Endothelial cell of umbilical vein (primary cell): ENCODE measurements around the gene VPS13A. TPM values are rescaled to one million over a fixed set of nuclear protein-coding genes. Genes with fewer than 3 reads are reported as not detected.

Source experiments
- BruUV-seq: library from RNA; stranded (reverse); fragments of 400-500 nt; replicated peaks from 2 replicates; lab custom pipeline; 2021; lab: Mats Ljungman, UMichigan
- CTCF ChIA-PET: fragments of 300-600, 350-600 bp; sonication (Branson Sonifier 250); formaldehyde crosslinking; loops from one replicate; lab custom pipeline; 2021; ENCODE audit warnings: antibody characterized with exemption, inconsistent platforms; lab: Charles Lee
- POLR2A ChIA-PET: fragments of 300-600, 350-600 bp; sonication (Branson Sonifier 250); formaldehyde crosslinking; loops from one replicate; lab custom pipeline; 2021; ENCODE audit warnings: antibody characterized with exemption, inconsistent platforms; lab: Charles Lee
- DNase-seq: peaks from one replicate; pipeline ENCODE4 v3.0.0-alpha.2; 2011; ENCODE audit warnings: low read depth, low spot score
- FAIRE-seq: peaks from 2 replicates; lab custom pipeline; 2011; peaks lifted over from hg19 to GRCh38; lab: Jason Lieb, UNC
- H2AFZ ChIP-seq: 2 replicates; pipeline ENCODE4 v1.6.0; 2012; ENCODE audit warnings: low read depth, low read length, control low read depth, inconsistent platforms
- H3K27ac ChIP-seq: 2 replicates; pipeline ENCODE4 v1.5.1; 2011; ENCODE audit warnings: low read depth, mild to moderate bottlenecking, control low read depth, low read length, moderate library complexity; ENCODE audit not compliant: insufficient read depth
- H3K27me3 ChIP-seq, 2 experiments: 2 replicates each; pipeline versions ENCODE4 v1.6.0 to v1.6.1; 2011; ENCODE audit warnings: low read length in 2 of 2, mixed read lengths in 1 of 2; ENCODE audit not compliant: control insufficient read depth in 2 of 2, insufficient read depth in 2 of 2
- H3K36me3 ChIP-seq, 2 experiments: 2 replicates in 1 of 2; 3 replicates in 1 of 2; pipeline ENCODE4 v1.5.1; 2011; ENCODE audit warnings: low read length in 2 of 2, mild to moderate bottlenecking in 1 of 2, moderate library complexity in 1 of 2; ENCODE audit not compliant: control insufficient read depth in 2 of 2, insufficient read depth in 2 of 2; ENCODE audit errors: extremely low read depth in 1 of 2
- H3K4me1 ChIP-seq: 3 replicates; pipeline ENCODE4 v1.5.1; 2011; ENCODE audit warnings: mild to moderate bottlenecking, low read length; ENCODE audit not compliant: control insufficient read depth, insufficient read depth; ENCODE audit errors: extremely low read depth
- H3K4me2 ChIP-seq: 2 replicates; pipeline ENCODE4 v1.6.1; 2011; ENCODE audit warnings: low read length, control low read depth, mixed read lengths; ENCODE audit not compliant: insufficient read depth
- H3K4me3 ChIP-seq, 3 experiments: fragments of 200-600 bp in 1 of 3; sonication (generic), shearing (Covaris generic) in 1 of 3; replicated peaks in 1 of 3; 2 replicates each; pipeline ENCODE4 v1.5.1; 2011 to 2016; ENCODE audit warnings: control low read depth in 3 of 3, low read length in 3 of 3, mild to moderate bottlenecking in 2 of 3, inconsistent platforms in 1 of 3, low read depth in 1 of 3, moderate library complexity in 1 of 3; ENCODE audit not compliant: insufficient read depth in 1 of 3
- H3K79me2 ChIP-seq: 2 replicates; pipeline ENCODE4 v1.6.0; 2012; ENCODE audit warnings: low read length, inconsistent platforms; ENCODE audit not compliant: control insufficient read depth, insufficient read depth
- H3K9ac ChIP-seq: replicated peaks from 2 replicates; pipeline ENCODE3; 2011; ENCODE audit warnings: low read length, control low read depth; ENCODE audit not compliant: insufficient read depth; ENCODE audit errors: extremely low read depth
- H3K9me1 ChIP-seq: replicated peaks from 3 replicates; pipeline ENCODE4 v1.6.0; 2011; ENCODE audit warnings: mild to moderate bottlenecking, low read length; ENCODE audit not compliant: control insufficient read depth, insufficient read depth; ENCODE audit errors: extremely low read depth
- H3K9me3 ChIP-seq: replicated peaks from 2 replicates; pipeline ENCODE4 v1.5.1; 2012; ENCODE audit warnings: low read length, inconsistent platforms; ENCODE audit not compliant: control insufficient read depth, insufficient read depth
- H4K20me1 ChIP-seq: replicated peaks from 2 replicates; pipeline ENCODE3; 2011; ENCODE audit warnings: mild to moderate bottlenecking, low read length; ENCODE audit not compliant: control insufficient read depth, insufficient read depth; ENCODE audit errors: extremely low read depth
- EZH2 ChIP-seq: IDR thresholded peaks from 2 replicates; pipeline ENCODE4 v1.6.1; 2012; ENCODE audit warnings: borderline replicate concordance, low read depth, mild to moderate bottlenecking, moderate library complexity, low read length, inconsistent platforms; ENCODE audit not compliant: severe bottlenecking
- GATA2 ChIP-seq: IDR thresholded peaks from 2 replicates; pipeline ENCODE4 v1.7.0; 2011; ENCODE audit warnings: low read depth, mild to moderate bottlenecking, moderate library complexity, mixed read lengths, low read length; ENCODE audit not compliant: insufficient read length, insufficient read depth
- JUN ChIP-seq: IDR thresholded peaks from 2 replicates; pipeline ENCODE4 v1.6.1; 2011; ENCODE audit warnings: borderline replicate concordance, low read depth; ENCODE audit not compliant: insufficient read length, insufficient read depth
- POLR2A ChIP-seq: IDR thresholded peaks from 2 replicates; pipeline ENCODE4 v1.6.1; 2012; ENCODE audit warnings: low read depth, mild to moderate bottlenecking, control low read depth, low read length
- POLR2AphosphoS5 ChIP-seq: IDR thresholded peaks from 2 replicates; pipeline ENCODE4 v1.6.1; 2012; ENCODE audit warnings: low read depth, mild to moderate bottlenecking, control low read depth, low read length, moderate library complexity; ENCODE audit not compliant: insufficient read depth
- dilution Hi-C: fragments of 300-500 bp; cut with MboI; formaldehyde crosslinking; loops from one replicate; pipeline ENCODE4 v1.15.0; 2019; ENCODE audit warnings: low sequenced_read_pairs; ENCODE audit not compliant: extremely low pct_ligation_motif_present
- intact Hi-C: fragments of 100-400 bp; cut with micrococcal nuclease; formaldehyde crosslinking; loops from one replicate; pipeline ENCODE4 v1.10.0; 2022
- polyA plus RNA-seq, 4 experiments: library from polyadenylated mRNA; depleted of rRNA in 3 of 4; stranded (reverse) in 3 of 4; unstranded in 1 of 4; fragments of >200 nt; gene quantifications; 2 replicates each; pipeline versions ENCODE4 v1.2.1 to v1.2.3, GENCODE V29; 2011 to 2012; ENCODE audit warnings: missing spikeins in 1 of 4
- total RNA-seq: library from RNA; stranded (reverse); gene quantifications from 2 replicates; pipeline ENCODE4 v1.2.3, GENCODE V29; 2021
- TF ChIP-seq, protein P1 (sequence below), 2 donors: IDR thresholded peaks; 1 replicate in 1 of 2; 2 replicates in 1 of 2; pipeline ENCODE4 v1.5.1; 2011; ENCODE audit warnings: low read length in 2 of 2, mild to moderate bottlenecking in 2 of 2, moderate library complexity in 2 of 2, control low read depth in 1 of 2, inconsistent platforms in 1 of 2, low read depth in 1 of 2; ENCODE audit not compliant: insufficient read depth in 1 of 2; ENCODE audit errors: extremely low read depth in 1 of 2
- TF ChIP-seq, protein P2 (sequence below): IDR thresholded peaks from 2 replicates; pipeline ENCODE4 v1.6.1; 2011; ENCODE audit not compliant: insufficient read depth, insufficient read length

VPS13A gene
- total and polyA plus RNA-seq, 2 donors (not counting 3 experiments of a cell fraction or from before 2014, with no cell fraction given), result 4.7 to 33.3 TPM

DNA sequence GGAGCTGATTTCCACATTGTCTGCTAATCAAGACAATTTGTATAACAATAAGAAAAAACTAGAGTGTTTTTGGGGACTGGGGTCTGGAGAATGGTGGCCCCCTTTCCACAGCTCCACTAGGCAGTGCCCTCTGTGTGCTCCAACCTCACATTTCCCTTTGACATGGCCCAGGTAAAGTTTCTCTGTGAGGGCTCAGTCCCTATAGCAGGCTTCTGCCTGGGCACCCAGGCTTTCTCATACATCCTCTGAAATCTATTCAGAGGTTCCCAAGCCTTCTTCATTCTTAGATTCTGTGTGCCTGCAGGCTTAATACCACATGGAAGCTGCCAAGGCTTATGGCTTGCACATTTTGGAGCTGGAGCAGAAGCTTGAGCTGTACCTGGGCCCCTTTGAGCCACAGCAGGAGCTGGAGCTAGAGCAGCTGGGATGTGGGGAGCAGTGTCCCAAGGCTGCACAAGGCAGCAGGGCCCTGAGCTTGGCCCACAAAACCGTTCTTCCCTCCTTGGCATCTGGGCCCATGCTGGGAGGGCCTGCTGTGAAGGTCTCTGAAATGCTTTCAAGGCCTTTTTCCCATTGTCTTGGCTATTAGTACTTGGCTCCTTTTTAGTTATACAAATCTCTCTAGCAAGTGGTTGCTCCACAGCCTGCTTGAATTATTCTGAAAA, 49.1 kb upstream of the VPS13A start:
- POLR2A ChIA-PET, result no interaction called here
- Histone ChIP-seq H3K79me2 (no peaks in the 10 kb centered on the region), H4K20me1 (no peaks in the 10 kb centered on the region), H3K4me2 (no peak overlapping the region), H3K9ac (no peak overlapping the region), H3K9me3 (no peaks in the 10 kb centered on the region), H2AFZ (no peak overlapping the region), H3K4me1 (no peaks in the 10 kb centered on the region), H3K27ac (no peak overlapping the region), H3K4me3 (no peak overlapping the region), H3K9me1 (no peaks in the 10 kb centered on the region), H3K27me3 (peaks cover 8 to 21% of the 10 kb centered on the region in 2 experiments), H3K36me3 (no peaks in the 10 kb centered on the region)
- DNase-seq (no peak), FAIRE-seq (no peak)
- no TSS peak for BruUV-seq
- CTCF ChIA-PET, result interaction anchor here (0.6 kb wide), 1 partner anchor 23 kb away, joined by 3 read pairs; no protein-coding TSS in a partner anchor
- intact Hi-C loops (no loop called here), dilution Hi-C loops (no loop called here)
- TF ChIP-seq JUN, result no peak
- TF ChIP-seq POLR2A, result no peak
- TF ChIP-seq, protein P1, sequence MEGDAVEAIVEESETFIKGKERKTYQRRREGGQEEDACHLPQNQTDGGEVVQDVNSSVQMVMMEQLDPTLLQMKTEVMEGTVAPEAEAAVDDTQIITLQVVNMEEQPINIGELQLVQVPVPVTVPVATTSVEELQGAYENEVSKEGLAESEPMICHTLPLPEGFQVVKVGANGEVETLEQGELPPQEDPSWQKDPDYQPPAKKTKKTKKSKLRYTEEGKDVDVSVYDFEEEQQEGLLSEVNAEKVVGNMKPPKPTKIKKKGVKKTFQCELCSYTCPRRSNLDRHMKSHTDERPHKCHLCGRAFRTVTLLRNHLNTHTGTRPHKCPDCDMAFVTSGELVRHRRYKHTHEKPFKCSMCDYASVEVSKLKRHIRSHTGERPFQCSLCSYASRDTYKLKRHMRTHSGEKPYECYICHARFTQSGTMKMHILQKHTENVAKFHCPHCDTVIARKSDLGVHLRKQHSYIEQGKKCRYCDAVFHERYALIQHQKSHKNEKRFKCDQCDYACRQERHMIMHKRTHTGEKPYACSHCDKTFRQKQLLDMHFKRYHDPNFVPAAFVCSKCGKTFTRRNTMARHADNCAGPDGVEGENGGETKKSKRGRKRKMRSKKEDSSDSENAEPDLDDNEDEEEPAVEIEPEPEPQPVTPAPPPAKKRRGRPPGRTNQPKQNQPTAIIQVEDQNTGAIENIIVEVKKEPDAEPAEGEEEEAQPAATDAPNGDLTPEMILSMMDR (IDR thresholded peaks at IDR 0.05; ENCODE audit: extremely low read depth in 1 of 2, insufficient read depth in 1 of 2, low read depth in 1 of 2, low read length in 2 of 2), result no peak
- TF ChIP-seq EZH2, result no peak
- TF ChIP-seq POLR2AphosphoS5, result no peak
- TF ChIP-seq GATA2, result no peak
- TF ChIP-seq, protein P2, sequence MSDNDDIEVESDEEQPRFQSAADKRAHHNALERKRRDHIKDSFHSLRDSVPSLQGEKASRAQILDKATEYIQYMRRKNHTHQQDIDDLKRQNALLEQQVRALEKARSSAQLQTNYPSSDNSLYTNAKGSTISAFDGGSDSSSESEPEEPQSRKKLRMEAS, result no peak
